Endodermal cell (in vitro differentiated cells): ENCODE data around the gene NOB1. TPM values are rescaled to one million over a fixed set of nuclear protein-coding genes. Genes with fewer than 3 reads are reported as not detected.

Experiments used
- DNase-seq: peaks from one replicate; pipeline ENCODE4 v3.0.0-alpha.2; 2017
- H3K27ac ChIP-seq: 2 replicates; pipeline ENCODE4 v1.5.1; 2013; ENCODE audit warnings: mild to moderate bottlenecking, low read depth, low read length, moderate library complexity
- H3K27me3 ChIP-seq: 2 replicates; pipeline ENCODE4 v1.6.1; 2013; ENCODE audit warnings: mild to moderate bottlenecking, low read length, moderate library complexity; ENCODE audit not compliant: insufficient read depth, control insufficient read depth, poor library complexity, severe bottlenecking
- H3K36me3 ChIP-seq: 2 replicates; pipeline ENCODE4 v1.7.0; 2013; ENCODE audit warnings: mild to moderate bottlenecking, low read length, moderate library complexity; ENCODE audit not compliant: control insufficient read depth, insufficient read depth
- H3K4me1 ChIP-seq: one replicate; pipeline ENCODE4 v1.7.0; 2013; ENCODE audit warnings: low read length; ENCODE audit not compliant: control insufficient read depth, insufficient read depth
- H3K4me3 ChIP-seq: 2 replicates; pipeline ENCODE4 v1.5.1; 2013; ENCODE audit warnings: mild to moderate bottlenecking, low read length, moderate library complexity
- H3K9ac ChIP-seq: 2 replicates; pipeline ENCODE4 v1.6.1; 2013; ENCODE audit warnings: mild to moderate bottlenecking, low read length, moderate library complexity; ENCODE audit not compliant: poor library complexity, severe bottlenecking; ENCODE audit errors: extremely low read depth
- H3K9me3 ChIP-seq: 2 replicates; pipeline ENCODE4 v1.6.1; 2013; ENCODE audit warnings: mild to moderate bottlenecking, low read length, moderate library complexity; ENCODE audit not compliant: control insufficient read depth
- H3K27ac Mint-ChIP-seq: 2 replicates; pipeline ENCODE4 v1.8.0; 2020; ENCODE audit warnings: mixed read lengths
- H3K27me3 Mint-ChIP-seq: 2 replicates; pipeline ENCODE4 v1.8.0; 2021; ENCODE audit warnings: mild to moderate bottlenecking, mixed read lengths; ENCODE audit not compliant: insufficient read depth
- H3K36me3 Mint-ChIP-seq: 2 replicates; pipeline ENCODE4 v1.8.0; 2020; ENCODE audit warnings: low read depth, mixed read lengths
- H3K4me1 Mint-ChIP-seq: 2 replicates; pipeline ENCODE4 v1.8.0; 2020; ENCODE audit warnings: mixed read lengths
- H3K4me3 Mint-ChIP-seq: 2 replicates; pipeline ENCODE4 v1.8.0; 2020; ENCODE audit warnings: mild to moderate bottlenecking, moderate library complexity, mixed read lengths
- H3K9me3 Mint-ChIP-seq: 2 replicates; pipeline ENCODE4 v1.8.0; 2020; ENCODE audit warnings: mild to moderate bottlenecking, mixed read lengths
- WGBS, 2 experiments: methylation state at CpG; one replicate each; pipeline versions ENCODE4 v1.1.5 to v1.1.7; 2013; ENCODE audit warnings: missing lambda C conversion rate in 2 of 2, mixed read lengths in 1 of 2; ENCODE audit not compliant: insufficient coverage in 1 of 2, insufficient read length in 1 of 2; 5-methylcytosine and 5-hydroxymethylcytosine counted together
- total RNA-seq, 2 donors: library from RNA; stranded (reverse); fragmentation: NEBNext Ultra II Directional in 1 of 2; extraction: Animal tissue kit (Norgen Biotek cat#: 25700) in 1 of 2; gene quantifications; 2 replicates in 1 of 2; 3 replicates in 1 of 2; pipeline ENCODE4 v1.2.1, GENCODE V29; 2021
- TF ChIP-seq, protein P1 (sequence below): fragments of 200-600 bp; sonication (generic); conservative IDR thresholded peaks from 2 replicates; pipeline ENCODE4 v1.5.0; 2021; ENCODE audit warnings: antibody characterized with exemption, mild to moderate bottlenecking

Gene NOB1
- total RNA-seq, 2 donors from 2014 or later, result 53.1 to 53.4 TPM

DNA sequence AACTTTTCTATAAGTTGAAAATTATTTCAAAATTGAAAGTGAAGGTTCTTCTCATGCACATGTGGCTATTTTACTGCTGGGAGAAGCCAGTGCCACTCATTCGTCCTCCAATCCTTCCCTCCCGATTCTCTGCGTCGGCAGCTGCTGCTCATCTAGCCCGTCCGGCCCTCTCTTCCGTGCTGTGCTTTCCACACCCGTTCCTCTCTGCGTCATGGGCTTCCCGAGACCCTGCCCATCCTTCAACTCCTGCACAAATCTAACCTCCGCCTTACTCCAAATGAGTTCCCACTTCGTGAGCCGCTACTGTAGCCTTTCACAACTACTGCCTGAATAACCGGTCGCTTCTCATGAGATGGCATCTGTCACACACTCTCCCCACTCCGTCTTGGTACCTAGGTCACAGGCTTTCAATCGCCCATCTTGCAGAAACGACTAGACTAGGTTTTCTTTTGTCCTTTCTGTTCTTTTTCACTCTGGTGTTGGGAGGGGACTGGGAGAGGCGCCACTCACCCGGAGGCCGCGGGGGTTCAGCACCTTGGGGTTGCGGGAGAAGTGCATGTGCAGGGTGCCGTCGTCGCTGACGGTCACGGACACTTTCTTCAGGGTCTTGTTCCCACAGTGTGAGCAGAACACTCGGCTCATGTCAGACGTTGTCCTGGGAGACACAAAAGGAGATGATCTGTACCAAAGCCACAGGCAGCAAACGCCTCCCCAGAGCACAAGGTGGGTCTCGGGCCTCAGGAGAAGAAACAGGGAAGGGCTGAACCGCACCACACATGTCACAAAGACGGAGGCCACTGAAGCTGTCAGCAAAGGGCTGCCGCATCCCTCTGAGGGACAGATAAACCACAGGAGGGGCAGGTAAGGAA is 10.1 kb downstream of the NOB1 start:
- WGBS, 2 experiments, result 94 to 95% methylated on average over 33 to 35 of the region's 35 CpGs
- H3K27me3 ChIP-seq, result no peaks in the 10 kb centered on the region
- Mint-ChIP-seq H3K4me1 (peaks cover 5% of the 10 kb centered on the region), H3K4me3 (no peak overlapping the region), H3K9me3 (no peaks in the 10 kb centered on the region), H3K27ac (no peak overlapping the region), H3K27me3 (no peaks in the 10 kb centered on the region), H3K36me3 (peaks cover 87% of the 10 kb centered on the region)
- H3K36me3 ChIP-seq, result peaks cover 88% of the 10 kb centered on the region
- no peaks in the 10 kb centered on the region for H3K9me3 ChIP-seq
- DNase-seq, result no peak
- H3K4me1 ChIP-seq, result no peaks in the 10 kb centered on the region
- H3K4me3 ChIP-seq, result no peak overlapping the region
- TF ChIP-seq, protein P1, sequence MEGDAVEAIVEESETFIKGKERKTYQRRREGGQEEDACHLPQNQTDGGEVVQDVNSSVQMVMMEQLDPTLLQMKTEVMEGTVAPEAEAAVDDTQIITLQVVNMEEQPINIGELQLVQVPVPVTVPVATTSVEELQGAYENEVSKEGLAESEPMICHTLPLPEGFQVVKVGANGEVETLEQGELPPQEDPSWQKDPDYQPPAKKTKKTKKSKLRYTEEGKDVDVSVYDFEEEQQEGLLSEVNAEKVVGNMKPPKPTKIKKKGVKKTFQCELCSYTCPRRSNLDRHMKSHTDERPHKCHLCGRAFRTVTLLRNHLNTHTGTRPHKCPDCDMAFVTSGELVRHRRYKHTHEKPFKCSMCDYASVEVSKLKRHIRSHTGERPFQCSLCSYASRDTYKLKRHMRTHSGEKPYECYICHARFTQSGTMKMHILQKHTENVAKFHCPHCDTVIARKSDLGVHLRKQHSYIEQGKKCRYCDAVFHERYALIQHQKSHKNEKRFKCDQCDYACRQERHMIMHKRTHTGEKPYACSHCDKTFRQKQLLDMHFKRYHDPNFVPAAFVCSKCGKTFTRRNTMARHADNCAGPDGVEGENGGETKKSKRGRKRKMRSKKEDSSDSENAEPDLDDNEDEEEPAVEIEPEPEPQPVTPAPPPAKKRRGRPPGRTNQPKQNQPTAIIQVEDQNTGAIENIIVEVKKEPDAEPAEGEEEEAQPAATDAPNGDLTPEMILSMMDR, result no peak
- H3K9ac ChIP-seq, result no peak overlapping the region
- no peak overlapping the region for H3K27ac ChIP-seq

DNA sequence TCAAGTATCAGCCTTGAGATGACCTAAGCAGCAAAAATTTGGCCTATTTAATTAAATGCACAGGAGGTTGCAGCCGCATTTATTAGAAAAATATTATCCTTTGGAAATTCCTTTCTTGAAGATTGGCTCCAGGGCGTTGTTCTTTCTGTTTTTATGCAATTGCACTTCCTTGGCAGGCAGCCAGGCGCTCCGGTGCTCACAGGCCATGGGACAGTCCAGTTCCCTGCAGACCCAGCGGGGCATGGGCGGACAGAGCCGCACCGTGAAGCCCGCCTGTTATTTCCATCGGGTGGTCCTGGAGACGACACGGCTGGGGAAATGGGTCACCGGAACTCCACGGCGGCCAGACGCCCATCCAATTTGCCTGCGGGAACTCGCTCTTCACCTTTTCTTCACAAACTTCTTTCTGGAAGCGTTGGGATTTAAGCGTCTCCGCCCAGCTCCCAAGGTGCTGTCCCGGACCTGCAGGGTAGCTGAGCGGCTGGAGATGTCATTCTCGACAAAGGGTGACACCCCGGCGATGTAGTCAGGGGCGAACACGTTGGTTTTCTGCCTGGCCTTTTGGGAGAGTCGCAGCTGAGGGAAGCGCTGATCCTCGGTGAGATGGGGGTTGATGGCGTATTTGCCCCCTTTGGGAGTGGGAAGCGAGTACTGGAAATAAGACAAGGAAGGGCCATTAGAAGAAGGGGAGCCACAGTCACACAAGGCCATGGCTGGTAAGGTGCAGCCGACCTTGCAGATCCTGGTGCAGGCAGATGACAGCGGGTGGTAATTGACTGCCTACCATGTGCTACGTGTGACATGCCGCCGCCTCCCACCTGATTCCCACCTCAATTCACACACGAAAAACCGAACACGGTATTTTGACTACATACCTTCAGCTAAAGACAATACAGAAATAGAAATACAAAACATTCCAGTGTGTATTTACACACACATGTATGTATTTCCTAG is 12.5 kb downstream of the NOB1 start:
- WGBS, 2 experiments, result 94 to 96% methylated on average over 11 to 39 of the region's 41 CpGs
- H3K9me3 Mint-ChIP-seq, result no peaks in the 10 kb centered on the region
- no peaks in the 10 kb centered on the region for H3K4me1 ChIP-seq
- no peak overlapping the region for H3K9ac ChIP-seq
- peaks cover 69% of the 10 kb centered on the region for H3K36me3 Mint-ChIP-seq
- H3K36me3 ChIP-seq, result peaks cover 66% of the 10 kb centered on the region
- H3K4me3 Mint-ChIP-seq, result no peak overlapping the region
- no peaks in the 10 kb centered on the region for H3K27me3 Mint-ChIP-seq
- no peak overlapping the region for H3K4me3 ChIP-seq
- TF ChIP-seq, protein P1, result no peak
- H3K4me1 Mint-ChIP-seq, result peaks cover 1% of the 10 kb centered on the region
- peak overlapping the region; percentile 74 for H3K27ac Mint-ChIP-seq
- H3K27ac ChIP-seq, result no peak overlapping the region
- DNase-seq, result no peak
- no peaks in the 10 kb centered on the region for H3K27me3 ChIP-seq
- H3K9me3 ChIP-seq, result no peaks in the 10 kb centered on the region

DNA sequence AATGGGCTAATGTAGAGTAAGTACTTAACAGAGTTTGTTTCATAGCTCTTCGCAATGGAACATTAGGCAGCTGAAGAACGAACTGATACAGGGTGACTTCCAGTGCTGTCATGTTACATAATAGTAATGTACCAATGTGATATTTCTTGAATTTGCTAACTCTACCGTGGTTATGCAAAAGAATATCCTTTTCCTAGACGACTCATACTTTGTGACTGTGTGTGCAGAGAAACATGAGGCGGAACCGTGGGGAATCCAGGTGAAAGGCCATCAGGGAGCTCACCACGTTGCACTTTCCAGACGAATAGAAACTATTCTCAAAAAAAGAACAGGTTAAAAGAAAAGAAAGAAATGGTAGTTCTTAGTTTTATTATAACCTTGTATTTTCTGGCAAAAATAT is 13.2 kb downstream of the NOB1 start:
- Histone ChIP-seq H3K27ac (no peak overlapping the region), H3K36me3 (peaks cover 64% of the 10 kb centered on the region), H3K9ac (no peak overlapping the region), H3K4me3 (no peak overlapping the region), H3K4me1 (no peaks in the 10 kb centered on the region), H3K9me3 (no peaks in the 10 kb centered on the region), H3K27me3 (no peaks in the 10 kb centered on the region)
- Mint-ChIP-seq H3K9me3 (no peaks in the 10 kb centered on the region), H3K36me3 (peaks cover 65% of the 10 kb centered on the region), H3K4me3 (no peak overlapping the region), H3K27me3 (no peaks in the 10 kb centered on the region), H3K27ac (no peak overlapping the region), H3K4me1 (no peaks in the 10 kb centered on the region)
- WGBS, 2 experiments, result 94 to 99% methylated on average over 8 of the region's 8 CpGs
- DNase-seq, result no peak
- TF ChIP-seq, protein P1, result no peak
